Ovary (tissue), 3 donors: ENCODE data around the gene SCAF4.

ENCODE experiments used
- EP300 ChIP-seq: sonication (generic); formaldehyde crosslinking; IDR thresholded peaks from one replicate; pipeline ENCODE4 v1.6.1; 2017; ENCODE audit warnings: antibody characterized with exemption
- POLR2A ChIP-seq: fragments of 450-650 bp; IDR thresholded peaks from one replicate; pipeline ENCODE4 v1.6.1; 2017; ENCODE audit warnings: antibody characterized with exemption, mild to moderate bottlenecking, moderate library complexity
- TF ChIP-seq, protein P1 (sequence below), 3 donors: fragments of 450-650 bp in 2 of 3; fragments of 200-600 bp in 1 of 3; IDR thresholded peaks; one replicate each; pipeline versions ENCODE4 v1.5.1 to v1.8.0; 2016 to 2022; ENCODE audit warnings: antibody characterized with exemption in 3 of 3, mild to moderate bottlenecking in 1 of 3
- donor health status: DM: no; HTN: no; CAD: no.

DNA sequence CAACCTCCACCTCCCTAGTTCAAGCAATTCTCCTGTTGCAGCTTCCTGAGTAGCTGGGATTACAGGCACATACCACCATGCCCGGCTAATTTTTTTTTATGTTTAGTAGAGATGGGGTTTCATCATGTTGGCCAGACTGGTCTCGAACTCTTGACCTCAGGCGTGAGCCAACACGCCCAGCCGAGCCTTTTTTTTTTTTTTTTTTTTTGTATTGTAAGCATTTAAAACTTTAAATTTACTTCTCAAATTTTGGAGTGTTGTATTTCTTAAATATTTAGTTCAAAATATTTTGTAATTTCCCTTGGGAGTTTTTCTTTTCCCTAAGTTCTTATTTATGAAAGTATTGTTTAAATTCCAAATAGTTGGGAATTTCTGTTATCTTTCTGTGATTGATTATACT lies 9.2 kb upstream of the SCAF4 start:
- TF ChIP-seq, protein P1, sequence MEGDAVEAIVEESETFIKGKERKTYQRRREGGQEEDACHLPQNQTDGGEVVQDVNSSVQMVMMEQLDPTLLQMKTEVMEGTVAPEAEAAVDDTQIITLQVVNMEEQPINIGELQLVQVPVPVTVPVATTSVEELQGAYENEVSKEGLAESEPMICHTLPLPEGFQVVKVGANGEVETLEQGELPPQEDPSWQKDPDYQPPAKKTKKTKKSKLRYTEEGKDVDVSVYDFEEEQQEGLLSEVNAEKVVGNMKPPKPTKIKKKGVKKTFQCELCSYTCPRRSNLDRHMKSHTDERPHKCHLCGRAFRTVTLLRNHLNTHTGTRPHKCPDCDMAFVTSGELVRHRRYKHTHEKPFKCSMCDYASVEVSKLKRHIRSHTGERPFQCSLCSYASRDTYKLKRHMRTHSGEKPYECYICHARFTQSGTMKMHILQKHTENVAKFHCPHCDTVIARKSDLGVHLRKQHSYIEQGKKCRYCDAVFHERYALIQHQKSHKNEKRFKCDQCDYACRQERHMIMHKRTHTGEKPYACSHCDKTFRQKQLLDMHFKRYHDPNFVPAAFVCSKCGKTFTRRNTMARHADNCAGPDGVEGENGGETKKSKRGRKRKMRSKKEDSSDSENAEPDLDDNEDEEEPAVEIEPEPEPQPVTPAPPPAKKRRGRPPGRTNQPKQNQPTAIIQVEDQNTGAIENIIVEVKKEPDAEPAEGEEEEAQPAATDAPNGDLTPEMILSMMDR (IDR thresholded peaks at IDR 0.05): no peak
- TF ChIP-seq EP300 (no peak), POLR2A (no peak)
